CD14-positive monocyte (primary cell): ENCODE data around the gene AVPR1B. TPM values are rescaled to one million over a fixed set of nuclear protein-coding genes. Genes with fewer than 3 reads are reported as not detected.
A peak's percentile ranks its signal among the peaks of the same experiment; 100 is the strongest.

Experiments
- DNase-seq, 3 donors: peaks; one replicate each; pipeline ENCODE4 v3.0.0-alpha.2; 2011 to 2022
- H2AFZ ChIP-seq: 2 replicates; pipeline ENCODE4 v1.6.0; 2012; ENCODE audit warnings: mild to moderate bottlenecking, low read depth, low read length, inconsistent platforms; ENCODE audit not compliant: insufficient read depth, poor library complexity, severe bottlenecking
- H3K27ac ChIP-seq, 2 donors: 1 replicate in 1 of 2; 2 replicates in 1 of 2; pipeline ENCODE4 v1.5.1; 2012 to 2013; ENCODE audit warnings: low read length in 2 of 2, control low read depth in 1 of 2, inconsistent platforms in 1 of 2, low read depth in 1 of 2, mild to moderate bottlenecking in 1 of 2
- H3K27me3 ChIP-seq, 2 donors: one replicate each; pipeline versions ENCODE4 v1.6.0 to v1.6.1; 2011 to 2013; ENCODE audit warnings: low read length in 2 of 2; ENCODE audit not compliant: control insufficient read depth in 2 of 2, insufficient read depth in 2 of 2
- H3K36me3 ChIP-seq, 2 donors: replicated peaks in 1 of 2; 1 replicate in 1 of 2; 2 replicates in 1 of 2; pipeline versions ENCODE4 v1.5.1 to v1.6.1; 2012 to 2013; ENCODE audit warnings: low read length in 2 of 2, control low read depth in 1 of 2, inconsistent platforms in 1 of 2, mild to moderate bottlenecking in 1 of 2; ENCODE audit not compliant: insufficient read depth in 2 of 2, control insufficient read depth in 1 of 2
- H3K4me1 ChIP-seq, 2 donors: 1 replicate in 1 of 2; 2 replicates in 1 of 2; pipeline versions ENCODE4 v1.5.1 to v1.6.1; 2012 to 2013; ENCODE audit warnings: low read length in 2 of 2, control low read depth in 1 of 2, inconsistent platforms in 1 of 2, mild to moderate bottlenecking in 1 of 2, moderate library complexity in 1 of 2; ENCODE audit not compliant: insufficient read depth in 2 of 2, control insufficient read depth in 1 of 2
- H3K4me2 ChIP-seq: replicated peaks from 2 replicates; pipeline ENCODE3; 2012; ENCODE audit warnings: low read length, moderate library complexity, mild to moderate bottlenecking; ENCODE audit not compliant: poor library complexity, severe bottlenecking; ENCODE audit errors: extremely low read depth
- H3K4me3 ChIP-seq, 3 experiments: fragments of 200-600 bp in 1 of 3; sonication (generic) in 1 of 3; replicated peaks in 1 of 3; 1 replicate in 2 of 3; 2 replicates in 1 of 3; pipeline ENCODE4 v1.5.1; 2011 to 2013; ENCODE audit warnings: low read length in 3 of 3, mild to moderate bottlenecking in 3 of 3, control low read depth in 2 of 3, low read depth in 2 of 3, inconsistent platforms in 1 of 3, moderate library complexity in 1 of 3
- H3K79me2 ChIP-seq: 2 replicates; pipeline ENCODE4 v1.6.0; 2012; ENCODE audit warnings: mild to moderate bottlenecking, control low read depth, inconsistent platforms, low read length, moderate library complexity; ENCODE audit not compliant: insufficient read depth
- H3K9ac ChIP-seq: 2 replicates; pipeline ENCODE4 v1.6.0; 2017; ENCODE audit warnings: low read length, mild to moderate bottlenecking; ENCODE audit not compliant: insufficient read depth, poor library complexity, severe bottlenecking
- H3K9me3 ChIP-seq, 2 donors: replicated peaks in 1 of 2; 1 replicate in 1 of 2; 2 replicates in 1 of 2; pipeline versions ENCODE4 v1.5.1 to v1.6.1; 2012 to 2013; ENCODE audit warnings: low read length in 2 of 2, control low read depth in 1 of 2; ENCODE audit not compliant: control insufficient read depth in 1 of 2, insufficient read depth in 1 of 2
- H4K20me1 ChIP-seq: 2 replicates; pipeline ENCODE4 v1.6.0; 2012; ENCODE audit warnings: mild to moderate bottlenecking, low read length, control low read depth, moderate library complexity; ENCODE audit not compliant: insufficient read depth
- H3K27ac Mint-ChIP-seq, 7 donors: one replicate each; pipeline ENCODE4 v1.8.0; 2020; ENCODE audit warnings: mild to moderate bottlenecking in 7 of 7, mixed read lengths in 7 of 7, moderate library complexity in 6 of 7, inconsistent platforms in 2 of 7
- H3K27me3 Mint-ChIP-seq, 3 donors: one replicate each; pipeline ENCODE4 v1.8.0; 2021 to 2022; ENCODE audit warnings: low read depth in 3 of 3, mild to moderate bottlenecking in 3 of 3, mixed read lengths in 3 of 3, moderate library complexity in 3 of 3, inconsistent platforms in 1 of 3
- H3K36me3 Mint-ChIP-seq, 2 donors: one replicate each; pipeline ENCODE4 v1.8.0; 2020; ENCODE audit warnings: mixed read lengths in 2 of 2, inconsistent platforms in 1 of 2, mild to moderate bottlenecking in 1 of 2
- H3K4me1 Mint-ChIP-seq: one replicate; pipeline ENCODE4 v1.8.0; 2020; ENCODE audit warnings: mild to moderate bottlenecking, mixed read lengths
- H3K4me3 Mint-ChIP-seq, 2 donors: one replicate each; pipeline ENCODE4 v1.8.0; 2020; ENCODE audit warnings: mild to moderate bottlenecking in 2 of 2, mixed read lengths in 2 of 2, moderate library complexity in 1 of 2
- H3K9me3 Mint-ChIP-seq, 7 donors: one replicate each; pipeline ENCODE4 v1.8.0; 2020 to 2022; ENCODE audit warnings: mixed read lengths in 7 of 7, mild to moderate bottlenecking in 6 of 7, moderate library complexity in 6 of 7, inconsistent platforms in 2 of 7
- WGBS: methylation state at CpG from one replicate; pipeline ENCODE4 v1.1.5; 2013; ENCODE audit warnings: missing lambda C conversion rate; ENCODE audit not compliant: insufficient coverage; 5-methylcytosine and 5-hydroxymethylcytosine counted together
- intact Hi-C, 2 donors: fragments of 100-400 bp; cut with micrococcal nuclease; formaldehyde crosslinking; loops; one replicate each; pipeline versions ENCODE4 v1.15.0 to v1.15.1; 2023
- polyA plus RNA-seq, 3 donors: library from polyadenylated mRNA; depleted of rRNA in 1 of 3; unstranded in 2 of 3; stranded (reverse) in 1 of 3; fragments of 300-500 nt in 2 of 3; fragments of >200 nt in 1 of 3; fragmentation: Illumina TruSeq in 2 of 3; gene quantifications; 1 replicate in 2 of 3; 2 replicates in 1 of 3; pipeline ENCODE4 v1.2.3, GENCODE V29; 2012 to 2021
- TF ChIP-seq, protein P1 (sequence below): fragments of 200-600 bp; IDR thresholded peaks from one replicate; pipeline ENCODE4 v1.8.0; 2022; ENCODE audit warnings: antibody characterized with exemption, mild to moderate bottlenecking

The AVPR1B gene
- polyA plus RNA-seq, 3 donors: not detected

DNA sequence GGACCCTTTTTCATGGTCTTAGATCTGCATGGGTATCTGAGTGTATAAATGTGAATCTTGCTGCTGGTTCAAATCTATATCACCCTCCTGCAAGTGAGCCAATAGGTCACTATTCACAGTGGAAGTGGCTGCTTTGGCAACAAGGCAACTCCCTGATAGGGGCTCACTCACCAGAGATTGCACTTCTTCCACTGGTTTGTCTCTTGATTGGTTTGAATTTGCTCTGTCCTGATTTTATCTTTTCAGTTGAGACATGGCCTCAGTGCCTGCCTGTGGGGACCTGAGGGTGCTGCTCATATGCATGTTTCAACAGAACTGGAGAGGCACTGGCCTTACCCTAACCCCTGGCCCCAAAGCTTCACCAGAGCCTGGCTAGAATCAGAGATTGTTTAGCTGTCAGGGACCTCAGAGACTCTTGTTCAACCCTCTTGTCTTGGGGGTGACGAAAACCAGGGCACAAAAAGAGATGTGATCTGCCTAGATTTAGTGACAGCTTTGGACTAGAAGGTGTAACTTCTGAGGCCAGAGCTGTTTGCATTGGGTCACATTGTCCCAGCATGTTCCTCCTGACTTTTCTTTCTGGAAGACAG is 16.9 kb downstream of the AVPR1B start:
- Histone ChIP-seq H3K9ac (no peak overlapping the region), H3K4me2 (peak overlapping the region; percentile 73), H3K27me3 (no peaks in the 10 kb centered on the region), H3K27ac (no peak overlapping the region), H3K36me3 (no peaks in the 10 kb centered on the region), H3K79me2 (no peaks in the 10 kb centered on the region), H2AFZ (no peak overlapping the region), H3K4me3 (peak overlapping the region in 1 of 3 experiments; percentile 64), H4K20me1 (no peaks in the 10 kb centered on the region), H3K4me1 (peaks cover 63 to 67% of the 10 kb centered on the region in 2 donors), H3K9me3 (no peaks in the 10 kb centered on the region)
- Mint-ChIP-seq H3K9me3 (no peaks in the 10 kb centered on the region), H3K27me3 (peaks cover 7 to 11% (median 10%) of the 10 kb centered on the region in 3 donors), H3K4me3 (peak overlapping the region in 1 of 2 donors; percentile 72), H3K36me3 (peaks cover 5 to 16% of the 10 kb centered on the region in 2 donors), H3K27ac (peak overlapping the region in 1 of 7 donors; percentile 20), H3K4me1 (peaks cover 72% of the 10 kb centered on the region)
- no peak for DNase-seq
- WGBS: no CpG with 5 or more reads among the region's 1 CpG
- TF ChIP-seq, protein P1, sequence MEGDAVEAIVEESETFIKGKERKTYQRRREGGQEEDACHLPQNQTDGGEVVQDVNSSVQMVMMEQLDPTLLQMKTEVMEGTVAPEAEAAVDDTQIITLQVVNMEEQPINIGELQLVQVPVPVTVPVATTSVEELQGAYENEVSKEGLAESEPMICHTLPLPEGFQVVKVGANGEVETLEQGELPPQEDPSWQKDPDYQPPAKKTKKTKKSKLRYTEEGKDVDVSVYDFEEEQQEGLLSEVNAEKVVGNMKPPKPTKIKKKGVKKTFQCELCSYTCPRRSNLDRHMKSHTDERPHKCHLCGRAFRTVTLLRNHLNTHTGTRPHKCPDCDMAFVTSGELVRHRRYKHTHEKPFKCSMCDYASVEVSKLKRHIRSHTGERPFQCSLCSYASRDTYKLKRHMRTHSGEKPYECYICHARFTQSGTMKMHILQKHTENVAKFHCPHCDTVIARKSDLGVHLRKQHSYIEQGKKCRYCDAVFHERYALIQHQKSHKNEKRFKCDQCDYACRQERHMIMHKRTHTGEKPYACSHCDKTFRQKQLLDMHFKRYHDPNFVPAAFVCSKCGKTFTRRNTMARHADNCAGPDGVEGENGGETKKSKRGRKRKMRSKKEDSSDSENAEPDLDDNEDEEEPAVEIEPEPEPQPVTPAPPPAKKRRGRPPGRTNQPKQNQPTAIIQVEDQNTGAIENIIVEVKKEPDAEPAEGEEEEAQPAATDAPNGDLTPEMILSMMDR: no peak
- intact Hi-C loops: no loop called here

DNA sequence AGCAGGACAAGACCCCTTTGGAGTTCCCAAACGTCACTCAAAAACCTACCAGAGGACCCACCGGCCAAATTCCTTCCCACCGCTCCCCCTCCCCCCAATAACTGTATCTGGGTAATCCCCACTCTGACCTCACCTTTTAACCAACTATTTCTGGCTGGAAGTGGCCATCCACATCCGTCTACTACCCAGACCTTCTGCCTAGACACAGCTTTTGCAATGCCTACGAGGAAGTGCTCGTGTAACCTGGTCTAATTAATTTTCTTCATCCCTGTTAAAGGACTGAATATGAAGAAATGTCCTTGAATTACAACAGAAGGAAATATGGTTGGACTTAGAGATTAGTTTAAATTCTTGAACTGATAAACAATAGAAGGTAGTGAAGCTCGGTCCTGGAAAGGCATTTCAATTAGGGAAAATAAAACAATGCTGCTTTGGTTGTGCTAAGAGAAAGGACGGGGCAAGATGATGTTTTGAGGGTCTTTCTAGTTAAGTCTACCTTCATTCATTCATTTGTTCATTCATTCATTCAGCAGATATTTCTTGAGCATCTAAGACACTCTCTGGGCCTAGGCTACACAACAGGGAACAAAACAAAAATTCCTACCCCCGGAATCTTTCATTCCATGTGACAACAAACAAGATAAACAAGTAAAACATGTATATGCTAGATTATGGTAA is 18.8 kb downstream of the AVPR1B start:
- TF ChIP-seq, protein P1: no peak
- no peaks in the 10 kb centered on the region for H3K36me3 ChIP-seq
- H3K27me3 Mint-ChIP-seq: peaks cover 7 to 10% (median 10%) of the 10 kb centered on the region in 3 donors
- H3K27ac ChIP-seq: no peak overlapping the region
- no peaks in the 10 kb centered on the region for H4K20me1 ChIP-seq
- H3K4me1 ChIP-seq: peaks cover 64 to 65% of the 10 kb centered on the region in 2 donors
- no peak overlapping the region for H2AFZ ChIP-seq
- H3K4me3 Mint-ChIP-seq: peak overlapping the region in 1 of 2 donors; percentile 59
- H3K79me2 ChIP-seq: no peaks in the 10 kb centered on the region
- H3K27ac Mint-ChIP-seq: peak overlapping the region in 4 of 7 donors; percentile 3 to 60 (median 42)
- no peaks in the 10 kb centered on the region for H3K27me3 ChIP-seq
- H3K9me3 ChIP-seq: no peaks in the 10 kb centered on the region
- DNase-seq: peak in 1 of 3 donors; percentile 41
- H3K4me1 Mint-ChIP-seq: peaks cover 70% of the 10 kb centered on the region
- peak overlapping the region; percentile 2 for H3K4me2 ChIP-seq
- intact Hi-C loops: no loop called here
- 41% methylated on average over 4 of the region's 9 CpGs for WGBS
- peaks cover 5 to 16% of the 10 kb centered on the region in 2 donors for H3K36me3 Mint-ChIP-seq
- H3K9ac ChIP-seq: no peak overlapping the region
- peak overlapping the region in 1 of 3 experiments; percentile 2 for H3K4me3 ChIP-seq
- H3K9me3 Mint-ChIP-seq: no peaks in the 10 kb centered on the region
